Left lung (tissue), 10 donors: Measurements from ENCODE around the gene TMEM175. TPM values are rescaled to one million over a fixed set of nuclear protein-coding genes. Genes with fewer than 3 reads are reported as not detected.
A peak's percentile ranks its signal among the peaks of the same experiment; 100 is the strongest.
"Not testable (repeated sequence)": the region's sequence is repeated elsewhere in the genome, so short reads cannot be mapped to it uniquely, and the experiment has no call there.

Experiments
- ATAC-seq: fragments of 200-7000 bp; cut with Tn5 transposase; one replicate; pipeline ENCODE4 v1.9.1; 2020; ENCODE audit warnings: moderate library complexity
- DNase-seq, 4 donors: peaks; one replicate each; pipeline ENCODE4 v3.0.0-alpha.2; 2013 to 2020
- H3K27ac ChIP-seq, 2 donors: fragments of 200-600 bp; sonication (generic) in 1 of 2; one replicate each; pipeline versions ENCODE4 v1.5.0 to v1.8.0; 2020 to 2021
- H3K27me3 ChIP-seq, 2 donors: fragments of 200-600 bp; sonication (generic) in 1 of 2; one replicate each; pipeline versions ENCODE4 v1.5.0 to v1.8.0; 2020 to 2021
- H3K36me3 ChIP-seq, 2 donors: fragments of 200-600 bp; sonication (generic) in 1 of 2; one replicate each; pipeline versions ENCODE4 v1.5.0 to v1.8.0; 2020 to 2021
- H3K4me1 ChIP-seq, 2 donors: fragments of 200-600 bp; one replicate each; pipeline ENCODE4 v1.8.0; 2021
- H3K4me3 ChIP-seq, 2 donors: fragments of 200-600 bp; sonication (generic) in 1 of 2; one replicate each; pipeline versions ENCODE4 v1.5.0 to v1.8.0; 2020 to 2021; ENCODE audit warnings: mild to moderate bottlenecking in 1 of 2
- H3K9me3 ChIP-seq, 2 donors: fragments of 200-600 bp; sonication (generic) in 1 of 2; one replicate each; pipeline versions ENCODE4 v1.5.0 to v1.8.0; 2020 to 2021
- CTCF ChIP-seq, 2 donors: fragments of 200-600 bp; sonication (generic) in 1 of 2; IDR thresholded peaks; one replicate each; pipeline versions ENCODE4 v1.5.0 to v1.8.0; 2021; ENCODE audit warnings: antibody characterized with exemption in 2 of 2
- intact Hi-C, 2 donors: fragments of 100-400 bp; cut with DNase I; formaldehyde crosslinking; loops; one replicate each; pipeline versions ENCODE4 v1.11.2 to v1.14.2; 2022
- polyA plus RNA-seq, 6 donors: library from polyadenylated mRNA; unstranded; fragments of 120-200 nt; gene quantifications; one replicate each; pipeline ENCODE4 v1.2.1, GENCODE V29; 2013; ENCODE audit not compliant: insufficient read length in 6 of 6
- total RNA-seq, 2 donors: library from RNA; stranded (reverse); fragmentation: NEBNext Ultra II Directional; extraction: Animal tissue kit (Norgen Biotek cat#: 25700); gene quantifications; one replicate each; pipeline ENCODE4 v1.2.1, GENCODE V29; 2021
- donor health status: DM: no; HTN: yes; CAD: no.
- donor health status: DM: no; HTN: no; CAD: no.

Gene TMEM175
- total and polyA plus RNA-seq, 8 donors: 24.4 to 38.7 (median 27.6) TPM

- Histone ChIP-seq H3K27me3 (no peaks in the 10 kb centered on the region), H3K4me3 (no peak overlapping the region), H3K36me3 (peaks cover 0 to 31% of the 10 kb centered on the region in 2 donors), H3K9me3 (no peaks in the 10 kb centered on the region), H3K4me1 (peaks cover 4 to 35% of the 10 kb centered on the region in 2 donors), H3K27ac (peak overlapping the region in 1 of 2 donors; percentile 26)
- intact Hi-C loops: no loop called here
- peak; percentile 54 for ATAC-seq
- TF ChIP-seq CTCF (IDR thresholded peaks at IDR 0.05): no peak
- DNase-seq: peak in 2 of 4 donors; percentile 19 to 64
Observed at GRCh38 chr4:915041-915474, 17.2 kb upstream of the TMEM175 start.

GRCh38 chr4:915595-915994, 16.7 kb upstream of the TMEM175 start:
- intact Hi-C loops: no loop called here
- Histone ChIP-seq H3K27me3 (no peaks in the 10 kb centered on the region), H3K27ac (peak overlapping the region in 1 of 2 donors; percentile 26), H3K4me1 (peaks cover 4 to 40% of the 10 kb centered on the region in 2 donors), H3K9me3 (no peaks in the 10 kb centered on the region), H3K36me3 (peaks cover 0 to 27% of the 10 kb centered on the region in 2 donors), H3K4me3 (no peak overlapping the region)
- ATAC-seq: peak; percentile 67
- DNase-seq: peak in 1 of 4 donors; percentile 31
- no peak for TF ChIP-seq CTCF (IDR thresholded peaks at IDR 0.05)

- Histone ChIP-seq H3K4me1 (peaks cover 4 to 53% of the 10 kb centered on the region in 2 donors), H3K27ac (no peak overlapping the region), H3K36me3 (peaks cover 0 to 8% of the 10 kb centered on the region in 2 donors), H3K9me3 (no peaks in the 10 kb centered on the region), H3K27me3 (no peaks in the 10 kb centered on the region), H3K4me3 (no peak overlapping the region)
- DNase-seq (no peak), ATAC-seq (no peak)
- intact Hi-C loops: no loop called here
- TF ChIP-seq CTCF (IDR thresholded peaks at IDR 0.05): no peak
Observed at GRCh38 chr4:917466-917865, 14.8 kb upstream of the TMEM175 start.

- Histone ChIP-seq H3K36me3 (peaks cover 0 to 3% of the 10 kb centered on the region in 2 donors), H3K27me3 (no peaks in the 10 kb centered on the region), H3K4me3 (no peak overlapping the region), H3K27ac (no peak overlapping the region), H3K9me3 (no peaks in the 10 kb centered on the region), H3K4me1 (peaks cover 4 to 57% of the 10 kb centered on the region in 2 donors)
- ATAC-seq: no peak
- intact Hi-C loops: no loop called here
- DNase-seq: no peak
- TF ChIP-seq CTCF (IDR thresholded peaks at IDR 0.05): no peak
Observed at GRCh38 chr4:917992-918391, 14.3 kb upstream of the TMEM175 start.

- H3K4me3 ChIP-seq, intact Hi-C loops, H3K27me3 ChIP-seq, ATAC-seq, H3K36me3 ChIP-seq, H3K9me3 ChIP-seq, DNase-seq, H3K27ac ChIP-seq: not testable (repeated sequence)
- H3K4me1 ChIP-seq: peaks cover 4 to 59% of the 10 kb centered on the region in 2 donors
Observed at GRCh38 chr4:918591-918990, 13.7 kb upstream of the TMEM175 start.

- H3K27ac ChIP-seq, H3K4me3 ChIP-seq, ATAC-seq, H3K9me3 ChIP-seq, H3K36me3 ChIP-seq, intact Hi-C loops, H3K27me3 ChIP-seq: not testable (repeated sequence)
- peak in 2 of 4 donors; percentile 27 to 48 for DNase-seq
- H3K4me1 ChIP-seq: peaks cover 4 to 64% of the 10 kb centered on the region in 2 donors
Observed at GRCh38 chr4:919004-919680, 13.1 kb upstream of the TMEM175 start.
